HepG2 (cell line): Measurements from ENCODE around the gene NBEAL2. TPM values are rescaled to one million over a fixed set of nuclear protein-coding genes. Genes with fewer than 3 reads are reported as not detected.

Experiments
- ATM ChIP-seq: fragments of 450-650 bp; IDR thresholded peaks from 2 replicates; pipeline ENCODE4 v1.7.1; 2017; ENCODE audit warnings: mild to moderate bottlenecking, borderline replicate concordance
- CENPX ChIP-seq: sonication (generic); formaldehyde crosslinking; IDR thresholded peaks from 2 replicates; pipeline ENCODE4 v1.9.0; 2021; ENCODE audit warnings: mild to moderate bottlenecking, missing genetic modification reagents, moderate library complexity
- GATAD2A ChIP-seq: IDR thresholded peaks from 2 replicates; pipeline ENCODE4 v1.6.1; 2016
- HNRNPH1 ChIP-seq: fragments of 200-400 bp; formaldehyde crosslinking; optimal IDR thresholded peaks from 2 replicates; pipeline ENCODE3; 2017; ENCODE audit warnings: mild to moderate bottlenecking, low read depth, low read length
- ISX ChIP-seq: sonication (generic); formaldehyde crosslinking; conservative IDR thresholded peaks from 2 replicates; pipeline ENCODE4 v1.5.0; 2020; ENCODE audit warnings: missing genetic modification reagents
- KAT7 ChIP-seq: IDR thresholded peaks from 2 replicates; pipeline ENCODE4 v1.6.1; 2018; ENCODE audit warnings: borderline replicate concordance, missing compliant biosample characterization
- MAF1 ChIP-seq: sonication (generic); formaldehyde crosslinking; IDR thresholded peaks from 2 replicates; pipeline ENCODE4 v1.5.0; 2020; ENCODE audit warnings: missing genetic modification reagents, borderline replicate concordance
- PAX8 ChIP-seq: sonication (generic); formaldehyde crosslinking; IDR thresholded peaks from 2 replicates; pipeline ENCODE4 v1.8.0; 2022; ENCODE audit warnings: mild to moderate bottlenecking, missing genetic modification reagents, borderline replicate concordance
- PHF21A ChIP-seq: sonication (generic); formaldehyde crosslinking; IDR thresholded peaks from 2 replicates; pipeline ENCODE4 v1.5.0; 2020; ENCODE audit warnings: mild to moderate bottlenecking, missing genetic modification reagents
- RARG ChIP-seq: sonication (generic); formaldehyde crosslinking; IDR thresholded peaks from 2 replicates; pipeline ENCODE4 v1.4.0; 2020; ENCODE audit warnings: low read depth, mild to moderate bottlenecking, missing genetic modification reagents
- REL ChIP-seq: sonication (generic); formaldehyde crosslinking; conservative IDR thresholded peaks from 2 replicates; pipeline ENCODE4 v1.8.0; 2022; ENCODE audit warnings: mild to moderate bottlenecking, missing genetic modification reagents, moderate library complexity
- REPIN1 ChIP-seq: sonication (generic); formaldehyde crosslinking; IDR thresholded peaks from 2 replicates; pipeline ENCODE4 v1.8.0; 2022; ENCODE audit warnings: missing genetic modification reagents, low read depth, mild to moderate bottlenecking, borderline replicate concordance
- SATB2 ChIP-seq: sonication (generic); formaldehyde crosslinking; IDR thresholded peaks from 2 replicates; pipeline ENCODE4 v1.5.0; 2020; ENCODE audit warnings: missing genetic modification reagents
- SCMH1 ChIP-seq: sonication (generic); formaldehyde crosslinking; IDR thresholded peaks from 2 replicates; pipeline ENCODE4 v1.9.0; 2021; ENCODE audit warnings: missing genetic modification reagents, mild to moderate bottlenecking, borderline replicate concordance
- SETDB1 ChIP-seq: sonication (generic); formaldehyde crosslinking; IDR thresholded peaks from 2 replicates; pipeline ENCODE4 v1.5.1; 2020; ENCODE audit warnings: missing genetic modification reagents, mild to moderate bottlenecking, borderline replicate concordance
- TBX2 ChIP-seq: sonication (generic); formaldehyde crosslinking; IDR thresholded peaks from 2 replicates; pipeline ENCODE4 v1.5.0; 2020; ENCODE audit warnings: missing genetic modification reagents, mild to moderate bottlenecking, borderline replicate concordance
- TEAD3 ChIP-seq: optimal IDR thresholded peaks from 2 replicates; pipeline ENCODE3; 2016; ENCODE audit warnings: borderline replicate concordance
- ZNF33B ChIP-seq: sonication (generic); formaldehyde crosslinking; IDR thresholded peaks from 2 replicates; pipeline ENCODE4 v1.5.1; 2020; ENCODE audit warnings: mild to moderate bottlenecking, missing genetic modification reagents
- ZNF451 ChIP-seq: sonication (generic); formaldehyde crosslinking; IDR thresholded peaks from 2 replicates; pipeline ENCODE4 v1.5.0; 2020; ENCODE audit warnings: mild to moderate bottlenecking, missing genetic modification reagents
- ZNF562 ChIP-seq: sonication (generic); formaldehyde crosslinking; IDR thresholded peaks from 2 replicates; pipeline ENCODE4 v1.8.0; 2022; ENCODE audit warnings: missing genetic modification reagents, borderline replicate concordance
- polyA plus RNA-seq, 8 experiments: library from polyadenylated mRNA; depleted of rRNA in 3 of 8; stranded (reverse) in 7 of 8; unstranded in 1 of 8; fragments of >200 nt; fragmentation: Illumina TruSeq in 4 of 8; extraction: Trizol in 4 of 8; gene quantifications; 2 replicates each; pipeline versions ENCODE4 v1.2.1 to v1.2.3, GENCODE V29; 2011 to 2016; ENCODE audit warnings: low read depth in 4 of 8, missing spikeins in 1 of 8, mixed read lengths in 1 of 8; ENCODE audit not compliant: insufficient read depth in 1 of 8
- total RNA-seq, 5 experiments: library from RNA; depleted of rRNA; stranded (reverse); fragments of >200 nt; fragmentation: Illumina TruSeq; extraction: Trizol; gene quantifications; 2 replicates each; pipeline ENCODE4 v1.2.3, GENCODE V29; 2016; ENCODE audit warnings: low read depth in 1 of 5
- TF ChIP-seq, protein P1 (sequence below): sonication (generic); formaldehyde crosslinking; IDR thresholded peaks from 2 replicates; pipeline ENCODE4 v1.4.0; 2020; ENCODE audit warnings: mild to moderate bottlenecking, missing genetic modification reagents
- TF ChIP-seq, protein P2 (sequence below): sonication (generic); formaldehyde crosslinking; IDR thresholded peaks from 2 replicates; pipeline ENCODE4 v1.8.1; 2023; ENCODE audit warnings: mild to moderate bottlenecking, missing genetic modification reagents
- TF ChIP-seq, protein P3 (sequence below): sonication (generic); formaldehyde crosslinking; IDR thresholded peaks from 2 replicates; pipeline ENCODE4 v1.4.0; 2020; ENCODE audit warnings: missing genetic modification reagents, borderline replicate concordance
- TF ChIP-seq, protein P4 (sequence below): sonication (generic); formaldehyde crosslinking; IDR thresholded peaks from 2 replicates; pipeline ENCODE4 v1.4.0; 2020; ENCODE audit warnings: missing genetic modification reagents, borderline replicate concordance
- TF ChIP-seq, protein P5 (sequence below): sonication (generic); formaldehyde crosslinking; IDR thresholded peaks from 2 replicates; pipeline ENCODE4 v1.5.1; 2020; ENCODE audit warnings: missing genetic modification reagents, mild to moderate bottlenecking, borderline replicate concordance

The NBEAL2 gene
- total and polyA plus RNA-seq, 2 of the 13 experiments (the other 11 are each of a cell fraction or from before 2014, with no cell fraction given) = 9.7 to 12.4 TPM

DNA sequence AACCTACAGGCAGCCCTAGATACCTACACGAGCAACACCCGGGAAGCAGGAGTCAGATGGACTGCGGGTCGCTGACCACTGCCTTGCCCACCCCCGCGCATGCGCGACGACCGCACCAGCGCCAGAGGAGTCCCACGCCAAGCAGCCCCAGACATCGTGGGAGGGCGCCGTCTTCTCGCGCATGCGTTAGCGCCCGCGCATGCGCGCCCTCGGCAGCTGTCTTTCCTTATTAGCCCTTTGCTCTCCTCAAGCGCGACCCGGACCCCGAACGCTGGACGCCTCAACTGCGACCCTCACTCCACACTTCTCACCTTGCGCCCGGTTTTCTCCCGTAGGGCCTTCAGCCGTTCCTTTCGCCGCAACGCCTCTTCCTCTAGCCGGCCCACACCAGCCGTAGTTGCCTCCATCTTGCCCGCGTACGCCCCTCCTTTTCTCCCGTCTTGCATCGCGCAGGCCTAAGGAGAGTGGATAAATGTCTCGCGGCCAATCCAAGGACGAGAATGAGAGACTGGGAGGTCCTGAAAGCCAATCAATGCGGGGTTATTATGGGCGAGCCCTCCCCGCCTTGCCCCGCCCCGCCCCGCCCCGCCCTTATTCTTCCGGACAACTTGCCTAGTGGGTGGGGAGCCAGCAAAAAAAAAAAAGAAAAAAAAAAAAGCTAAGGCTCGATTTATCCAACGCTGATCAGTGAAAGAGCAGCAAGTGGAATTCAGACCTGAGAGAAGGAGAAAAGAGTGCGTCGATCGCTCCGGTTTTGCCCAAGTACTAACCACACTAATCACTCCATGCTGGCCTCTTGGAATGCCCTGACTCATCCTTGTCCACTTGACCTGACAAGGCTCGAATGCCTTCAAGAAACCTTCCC is 2.9 kb upstream of the NBEAL2 start, which contains the start of gene CCDC12 (continued):
- TF ChIP-seq CENPX (CRISPR knock-in tag) = no peak
- TF ChIP-seq SATB2 = no peak
- TF ChIP-seq ISX (CRISPR knock-in tag) = no peak
- no peak for TF ChIP-seq RARG (CRISPR knock-in tag)
- TF ChIP-seq KAT7 (CRISPR knock-in tag) = no peak
- TF ChIP-seq, protein P1, sequence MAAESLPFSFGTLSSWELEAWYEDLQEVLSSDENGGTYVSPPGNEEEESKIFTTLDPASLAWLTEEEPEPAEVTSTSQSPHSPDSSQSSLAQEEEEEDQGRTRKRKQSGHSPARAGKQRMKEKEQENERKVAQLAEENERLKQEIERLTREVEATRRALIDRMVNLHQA (CRISPR knock-in tag) = no peak
- TF ChIP-seq, protein P2, sequence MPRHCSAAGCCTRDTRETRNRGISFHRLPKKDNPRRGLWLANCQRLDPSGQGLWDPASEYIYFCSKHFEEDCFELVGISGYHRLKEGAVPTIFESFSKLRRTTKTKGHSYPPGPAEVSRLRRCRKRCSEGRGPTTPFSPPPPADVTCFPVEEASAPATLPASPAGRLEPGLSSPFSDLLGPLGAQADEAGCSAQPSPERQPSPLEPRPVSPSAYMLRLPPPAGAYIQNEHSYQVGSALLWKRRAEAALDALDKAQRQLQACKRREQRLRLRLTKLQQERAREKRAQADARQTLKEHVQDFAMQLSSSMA (CRISPR knock-in tag) = 0 out of 2 replicates have a peak, but pooled peaks have one; percentile 3
- TF ChIP-seq, protein P3, sequence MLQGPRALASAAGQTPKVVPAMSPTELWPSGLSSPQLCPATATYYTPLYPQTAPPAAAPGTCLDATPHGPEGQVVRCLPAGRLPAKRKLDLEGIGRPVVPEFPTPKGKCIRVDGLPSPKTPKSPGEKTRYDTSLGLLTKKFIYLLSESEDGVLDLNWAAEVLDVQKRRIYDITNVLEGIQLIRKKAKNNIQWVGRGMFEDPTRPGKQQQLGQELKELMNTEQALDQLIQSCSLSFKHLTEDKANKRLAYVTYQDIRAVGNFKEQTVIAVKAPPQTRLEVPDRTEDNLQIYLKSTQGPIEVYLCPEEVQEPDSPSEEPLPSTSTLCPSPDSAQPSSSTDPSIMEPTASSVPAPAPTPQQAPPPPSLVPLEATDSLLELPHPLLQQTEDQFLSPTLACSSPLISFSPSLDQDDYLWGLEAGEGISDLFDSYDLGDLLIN = peak; percentile 54; the same call in 1 of the 2 replicates
- TF ChIP-seq REL (CRISPR knock-in tag) = no peak
- peak; percentile 46 for TF ChIP-seq TEAD3 (CRISPR knock-in tag)
- TF ChIP-seq, protein P4, sequence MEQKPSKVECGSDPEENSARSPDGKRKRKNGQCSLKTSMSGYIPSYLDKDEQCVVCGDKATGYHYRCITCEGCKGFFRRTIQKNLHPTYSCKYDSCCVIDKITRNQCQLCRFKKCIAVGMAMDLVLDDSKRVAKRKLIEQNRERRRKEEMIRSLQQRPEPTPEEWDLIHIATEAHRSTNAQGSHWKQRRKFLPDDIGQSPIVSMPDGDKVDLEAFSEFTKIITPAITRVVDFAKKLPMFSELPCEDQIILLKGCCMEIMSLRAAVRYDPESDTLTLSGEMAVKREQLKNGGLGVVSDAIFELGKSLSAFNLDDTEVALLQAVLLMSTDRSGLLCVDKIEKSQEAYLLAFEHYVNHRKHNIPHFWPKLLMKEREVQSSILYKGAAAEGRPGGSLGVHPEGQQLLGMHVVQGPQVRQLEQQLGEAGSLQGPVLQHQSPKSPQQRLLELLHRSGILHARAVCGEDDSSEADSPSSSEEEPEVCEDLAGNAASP (CRISPR knock-in tag) = peak; percentile 11; the same call in 1 of the 2 replicates
- no peak; the same call in 1 of the 2 replicates for TF ChIP-seq ZNF33B (CRISPR knock-in tag)
- peak; percentile 34; the same call in 1 of the 2 replicates for TF ChIP-seq TBX2 (CRISPR knock-in tag)
- no peak for TF ChIP-seq SETDB1
- TF ChIP-seq, protein P5, sequence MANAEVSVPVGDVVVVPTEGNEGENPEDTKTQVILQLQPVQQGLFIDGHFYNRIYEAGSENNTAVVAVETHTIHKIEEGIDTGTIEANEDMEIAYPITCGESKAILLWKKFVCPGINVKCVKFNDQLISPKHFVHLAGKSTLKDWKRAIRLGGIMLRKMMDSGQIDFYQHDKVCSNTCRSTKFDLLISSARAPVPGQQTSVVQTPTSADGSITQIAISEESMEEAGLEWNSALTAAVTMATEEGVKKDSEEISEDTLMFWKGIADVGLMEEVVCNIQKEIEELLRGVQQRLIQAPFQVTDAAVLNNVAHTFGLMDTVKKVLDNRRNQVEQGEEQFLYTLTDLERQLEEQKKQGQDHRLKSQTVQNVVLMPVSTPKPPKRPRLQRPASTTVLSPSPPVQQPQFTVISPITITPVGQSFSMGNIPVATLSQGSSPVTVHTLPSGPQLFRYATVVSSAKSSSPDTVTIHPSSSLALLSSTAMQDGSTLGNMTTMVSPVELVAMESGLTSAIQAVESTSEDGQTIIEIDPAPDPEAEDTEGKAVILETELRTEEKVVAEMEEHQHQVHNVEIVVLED (CRISPR knock-in tag) = peak; percentile 68; the same call in 1 of the 2 replicates
- TF ChIP-seq HNRNPH1 = peak; percentile 87
- no peak for TF ChIP-seq MAF1 (CRISPR knock-in tag)
- TF ChIP-seq PHF21A (CRISPR knock-in tag) = peak; percentile 69; the same call in 1 of the 2 replicates
- no peak for TF ChIP-seq ZNF562 (CRISPR knock-in tag)
- peak; percentile 83 for TF ChIP-seq GATAD2A (CRISPR knock-in tag)
- TF ChIP-seq ZNF451 (CRISPR knock-in tag) = peak; percentile 78
- no peak for TF ChIP-seq PAX8 (CRISPR knock-in tag)
- peak; percentile 47; the same call in 1 of the 2 replicates for TF ChIP-seq REPIN1 (CRISPR knock-in tag)
- TF ChIP-seq ATM = no peak
- TF ChIP-seq SCMH1 (CRISPR knock-in tag) = no peak
